ENCODE measurements around the gene DZIP1L.
"Not testable (repeated sequence)": the region's sequence is repeated elsewhere in the genome, so short reads cannot be mapped to it uniquely, and the experiment has no call there.

The DZIP1L gene

GRCh38 chr3:138114431-138114918, 933 bp downstream of the DZIP1L start:
- DNase-seq (ENCODE audit: extremely low read depth in 1 of 2, low read depth in 1 of 2): no peak

DNA sequence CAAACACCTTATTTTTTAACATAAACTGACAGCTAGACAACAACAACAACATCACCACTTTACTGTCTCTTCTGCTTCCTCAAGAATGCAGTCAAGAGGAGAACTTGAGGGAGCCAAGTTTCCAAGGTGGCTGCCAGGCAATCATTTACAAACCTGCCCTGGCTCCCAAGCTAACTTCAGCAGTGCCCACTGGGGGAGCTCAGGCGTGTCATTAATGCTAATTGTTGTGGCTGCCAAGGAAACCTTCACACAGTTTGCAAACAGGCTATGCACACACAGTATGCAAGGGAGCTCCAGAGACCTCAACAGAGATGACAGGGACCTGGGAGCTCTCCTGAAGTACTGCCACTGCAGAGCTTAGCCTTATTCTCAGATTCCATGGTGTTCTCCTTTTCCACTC, 2.1 kb downstream of the DZIP1L start:
- no peak for DNase-seq (ENCODE audit: extremely low read depth in 1 of 2, low read depth in 1 of 2)

- DNase-seq (ENCODE audit: extremely low read depth in 1 of 2, low read depth in 1 of 2): no peak
These were observed 3.0 kb downstream of the DZIP1L start for GRCh38 chr3:138112362-138112761.

DNA sequence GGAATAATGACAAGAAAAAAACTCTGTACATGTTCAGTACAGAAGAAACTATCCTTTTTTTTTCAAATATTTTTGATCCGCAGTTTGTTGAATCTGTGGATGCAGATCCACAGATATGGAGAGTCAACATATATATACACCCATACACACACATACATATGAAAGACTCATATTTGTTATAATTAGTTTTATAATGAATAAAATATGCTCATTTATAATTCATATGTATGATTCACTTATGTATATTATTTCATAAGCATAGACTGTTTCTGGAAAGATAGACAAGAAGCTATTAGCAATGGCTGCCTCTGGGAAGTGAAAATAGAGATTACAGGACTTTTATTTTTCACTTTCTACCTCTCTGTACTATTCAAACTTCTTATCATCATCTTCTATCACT, 9.8 kb downstream of the DZIP1L start:
- no peak for DNase-seq (ENCODE audit: extremely low read depth in 1 of 2, low read depth in 1 of 2)

DNA sequence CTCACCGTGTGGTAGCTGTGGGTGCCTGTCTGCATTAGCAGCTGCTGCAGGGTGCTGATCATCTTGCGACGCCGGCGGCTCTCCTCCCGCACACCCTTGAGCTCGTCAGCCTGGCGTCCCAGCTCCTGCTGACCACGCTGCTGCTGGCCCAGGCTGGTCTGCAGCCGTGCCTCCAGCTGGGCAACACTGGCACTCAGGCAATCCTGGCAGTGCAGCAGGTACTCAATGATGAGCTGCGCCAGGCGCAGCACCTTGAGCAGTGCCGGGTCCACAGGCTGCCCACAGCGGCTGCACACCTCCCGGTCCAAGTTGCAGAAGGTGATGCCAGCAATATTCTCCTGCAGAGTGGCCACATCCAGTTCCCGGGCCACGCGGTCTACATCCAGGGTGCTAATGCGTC, 11.9 kb downstream of the DZIP1L start:
- DNase-seq (ENCODE audit: extremely low read depth in 1 of 2, low read depth in 1 of 2): no peak

DNA sequence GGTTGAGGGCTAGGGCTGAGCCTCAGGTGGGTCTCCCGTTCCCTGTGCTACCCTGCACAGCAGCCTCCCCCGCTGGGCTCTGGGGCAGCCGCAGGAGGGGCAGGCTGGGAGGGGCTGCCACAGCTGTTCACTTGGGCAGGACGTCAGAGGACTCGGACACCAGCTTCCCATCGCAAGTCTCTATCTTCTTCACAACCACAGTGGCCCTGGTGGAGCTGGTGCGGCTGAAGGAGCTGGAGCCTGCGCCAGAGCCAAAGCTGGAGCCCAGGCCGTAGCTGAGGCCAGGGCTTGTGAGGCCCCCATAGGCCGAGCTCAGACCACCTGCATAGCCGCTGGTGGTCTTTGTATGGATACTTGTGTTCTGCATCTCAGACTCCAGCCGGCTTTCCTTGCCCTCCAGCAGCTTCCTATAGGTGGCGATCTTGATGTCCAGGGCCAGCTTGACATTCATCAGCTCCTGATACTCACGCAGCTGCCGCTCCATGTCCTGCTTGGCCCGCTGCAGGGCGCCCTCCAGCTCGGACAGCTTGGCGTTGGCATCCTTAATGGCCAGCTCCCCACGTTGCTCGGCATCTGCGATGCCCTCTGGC, 14.0 kb downstream of the DZIP1L start:
- DNase-seq (ENCODE audit: extremely low read depth in 1 of 2, low read depth in 1 of 2): not testable (repeated sequence)

DNA sequence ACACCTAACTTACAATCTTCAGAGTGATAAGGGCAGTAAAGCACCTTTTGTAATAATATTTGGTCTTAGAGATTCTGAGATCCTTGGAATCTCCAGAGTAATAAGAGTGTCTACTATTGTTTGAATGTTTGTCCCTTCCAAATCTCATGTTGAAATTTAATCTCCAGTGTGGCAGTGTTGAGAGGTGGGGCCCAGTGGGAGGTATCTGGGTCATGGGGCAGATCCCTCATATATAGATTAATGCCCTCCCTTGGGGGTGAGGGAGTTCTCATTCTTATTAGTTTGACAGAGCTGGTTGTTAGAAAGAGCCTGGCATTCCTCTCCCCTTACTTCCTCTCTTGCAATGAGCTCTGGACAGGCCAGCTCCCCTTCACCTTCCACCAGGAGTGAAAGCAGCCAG, 16.0 kb downstream of the DZIP1L start:
- DNase-seq (ENCODE audit: extremely low read depth in 1 of 2, low read depth in 1 of 2): no peak

- no peak for DNase-seq (ENCODE audit: extremely low read depth in 1 of 2, low read depth in 1 of 2)
These were observed 17.9 kb downstream of the DZIP1L start for GRCh38 chr3:138097192-138098172.

- no peak for DNase-seq (ENCODE audit: extremely low read depth in 1 of 2, low read depth in 1 of 2)
These were observed 21.7 kb downstream of the DZIP1L start for GRCh38 chr3:138093721-138094120.

- no peak for DNase-seq (ENCODE audit: extremely low read depth in 1 of 2, low read depth in 1 of 2)
These were observed 23.4 kb downstream of the DZIP1L start for GRCh38 chr3:138092023-138092422.

DNA sequence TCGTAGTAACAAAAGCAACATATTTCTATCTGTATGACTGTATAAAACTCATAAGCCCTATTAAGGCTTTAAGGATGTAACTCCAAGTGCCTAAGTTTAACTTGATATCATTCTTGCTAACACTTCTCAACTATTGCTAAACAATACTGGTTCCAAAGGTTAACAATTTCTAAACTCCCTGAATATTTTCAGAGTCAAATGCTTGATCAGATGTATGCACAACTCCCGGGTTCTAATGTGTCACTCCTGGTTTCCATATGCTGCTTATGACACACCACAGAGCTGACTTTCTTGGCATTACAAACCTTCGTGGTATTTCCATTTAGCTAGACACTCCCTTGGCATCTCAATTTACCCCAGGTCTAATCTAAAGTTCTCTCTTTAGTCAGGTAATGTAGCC, 26.3 kb downstream of the DZIP1L start:
- DNase-seq (ENCODE audit: extremely low read depth in 1 of 2, low read depth in 1 of 2): no peak

GRCh38 chr3:138085745-138086144, 29.7 kb downstream of the DZIP1L start:
- not testable (repeated sequence) for DNase-seq (ENCODE audit: extremely low read depth in 1 of 2, low read depth in 1 of 2)

DNA sequence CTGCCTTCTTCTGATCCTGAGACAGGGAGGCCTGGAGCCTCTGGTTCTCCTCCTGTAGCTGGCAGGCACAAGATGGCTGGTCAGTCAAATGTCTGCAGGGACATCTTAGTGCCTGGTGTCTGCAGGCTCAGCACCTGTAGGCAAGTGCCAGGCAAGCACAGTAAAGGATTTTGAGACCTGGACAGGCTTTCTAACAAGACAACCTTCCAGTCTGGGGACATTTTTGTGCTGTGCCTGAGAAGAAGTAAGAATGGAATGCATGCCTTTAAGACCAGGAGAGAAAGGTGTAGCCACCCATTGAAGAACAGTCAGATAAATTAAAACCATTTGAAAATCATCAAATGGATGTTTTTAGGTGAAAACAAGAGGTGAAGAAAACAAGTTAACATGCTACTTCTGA, 31.2 kb downstream of the DZIP1L start:
- no peak for DNase-seq (ENCODE audit: extremely low read depth in 1 of 2, low read depth in 1 of 2)

- DNase-seq (ENCODE audit: extremely low read depth in 1 of 2, low read depth in 1 of 2): no peak
These were observed 32.4 kb downstream of the DZIP1L start for GRCh38 chr3:138082992-138083386.

DNA sequence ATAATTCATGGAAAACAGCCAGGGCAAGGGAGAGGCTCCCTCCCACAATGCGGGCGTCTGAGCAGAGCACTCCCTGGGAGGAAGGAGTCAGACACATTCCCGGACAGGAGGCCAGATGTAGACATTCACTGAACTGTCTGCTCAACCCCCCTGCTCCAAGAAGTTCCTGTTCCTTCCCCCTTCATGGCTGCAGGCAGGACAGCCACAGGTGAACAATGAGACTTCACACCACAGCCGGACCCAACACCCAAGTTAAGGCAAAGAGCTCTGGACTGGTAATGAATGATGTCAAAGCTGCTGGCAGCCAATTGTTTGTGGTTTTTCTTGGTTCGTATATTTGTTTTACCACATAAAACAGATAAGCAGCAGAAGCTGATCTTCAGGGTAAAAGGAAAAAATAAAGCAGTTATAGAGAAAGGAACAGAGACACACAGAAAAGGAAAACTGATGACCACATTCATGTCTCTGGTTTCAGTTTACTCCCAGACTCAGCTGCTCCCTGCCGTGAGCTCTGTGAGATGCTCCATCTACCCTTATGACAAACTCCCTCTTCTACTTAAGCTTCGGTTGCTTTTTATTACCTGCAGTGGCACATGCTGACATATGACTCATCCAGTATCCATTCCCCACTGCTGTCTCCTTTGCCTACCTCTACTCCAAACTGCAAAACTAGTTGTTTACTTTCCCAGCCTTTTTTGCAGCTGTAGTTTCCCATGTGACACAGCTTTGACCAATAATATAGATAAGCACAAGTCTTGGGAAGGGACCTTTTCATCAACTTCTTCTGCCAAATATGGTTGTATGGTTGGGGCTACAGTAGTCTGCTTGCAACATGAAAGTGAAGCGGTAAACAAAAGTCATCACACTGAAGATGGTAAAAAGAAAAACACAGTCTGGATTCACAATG, 33.1 kb downstream of the DZIP1L start:
- DNase-seq (ENCODE audit: extremely low read depth in 1 of 2, low read depth in 1 of 2): no peak

DNA sequence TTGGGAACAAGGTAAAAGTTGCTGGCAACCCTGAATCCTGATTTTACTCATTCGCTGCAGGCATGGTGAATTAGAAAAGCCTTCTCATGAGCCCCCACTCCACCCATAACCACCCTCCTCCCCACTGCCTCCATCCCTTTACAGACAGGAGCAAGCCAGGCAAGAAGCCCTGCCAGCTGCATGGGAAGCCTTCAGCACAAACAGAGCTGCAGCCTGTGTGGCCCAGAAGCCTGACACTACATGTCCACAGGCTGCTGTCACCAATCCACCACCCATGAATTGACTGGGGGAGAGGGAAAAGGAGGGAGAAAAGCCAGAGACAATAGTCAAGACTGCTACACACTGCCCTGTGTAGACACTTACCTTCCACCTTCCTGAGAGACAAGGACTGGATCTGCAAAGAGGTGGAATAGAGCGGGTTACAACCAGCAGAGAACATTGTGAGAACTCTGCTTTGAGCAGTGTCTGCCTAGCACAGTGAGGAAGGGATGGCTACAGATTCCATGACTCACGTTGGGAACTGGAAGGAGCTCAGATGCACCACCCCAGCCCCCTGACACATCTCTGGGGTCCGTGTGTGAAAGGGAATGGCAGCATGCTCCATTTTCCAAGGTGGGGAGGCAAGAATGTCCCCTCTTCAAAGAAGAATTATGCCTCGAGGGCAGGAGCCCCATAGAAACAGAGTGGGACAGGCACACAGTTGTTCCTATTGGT, 33.9 kb downstream of the DZIP1L start:
- no peak for DNase-seq (ENCODE audit: extremely low read depth in 1 of 2, low read depth in 1 of 2)

DNA sequence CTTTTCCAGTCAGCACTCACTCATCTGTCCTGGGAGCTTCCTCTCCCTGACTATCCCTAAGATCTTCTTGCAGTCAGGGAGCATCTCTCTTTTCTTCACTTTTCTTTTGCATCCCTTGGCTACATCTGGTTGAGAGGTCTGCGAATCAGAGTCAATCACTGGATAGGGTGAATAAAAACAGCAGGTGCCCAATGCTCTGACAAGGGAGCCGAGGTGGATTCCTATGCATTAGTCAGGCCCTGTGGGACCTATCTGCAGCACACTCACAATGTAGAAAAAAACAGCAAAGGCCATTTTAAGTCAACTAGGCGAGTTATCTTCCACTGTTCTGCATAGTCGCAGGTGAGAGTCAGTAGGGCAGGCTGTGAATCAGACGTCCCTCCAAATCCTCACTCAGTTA, 35.5 kb downstream of the DZIP1L start:
- no peak for DNase-seq (ENCODE audit: extremely low read depth in 1 of 2, low read depth in 1 of 2)

DNA sequence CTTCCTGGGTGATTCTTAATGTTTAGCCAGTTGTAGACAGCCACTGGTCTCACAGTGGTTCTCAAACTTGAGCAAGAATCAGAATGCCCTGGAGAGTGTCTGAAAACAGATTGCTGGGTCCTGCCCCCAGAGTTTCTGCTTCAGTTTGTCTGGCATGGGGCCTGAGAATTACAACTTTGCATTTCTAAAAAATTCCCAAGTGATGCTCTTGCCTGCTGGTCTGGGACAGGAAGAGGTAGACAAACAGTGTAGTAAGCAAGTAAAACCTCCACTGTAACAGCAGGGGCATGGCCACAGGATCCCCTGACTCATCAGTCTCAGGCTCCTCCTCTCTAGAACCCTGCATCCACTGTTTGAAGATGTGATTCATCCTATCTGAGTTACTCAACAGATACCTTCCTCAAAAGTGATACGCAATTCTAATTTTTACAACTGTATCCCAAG, 36.5 kb downstream of the DZIP1L start:
- no peak for DNase-seq (ENCODE audit: extremely low read depth in 1 of 2, low read depth in 1 of 2)

DNA sequence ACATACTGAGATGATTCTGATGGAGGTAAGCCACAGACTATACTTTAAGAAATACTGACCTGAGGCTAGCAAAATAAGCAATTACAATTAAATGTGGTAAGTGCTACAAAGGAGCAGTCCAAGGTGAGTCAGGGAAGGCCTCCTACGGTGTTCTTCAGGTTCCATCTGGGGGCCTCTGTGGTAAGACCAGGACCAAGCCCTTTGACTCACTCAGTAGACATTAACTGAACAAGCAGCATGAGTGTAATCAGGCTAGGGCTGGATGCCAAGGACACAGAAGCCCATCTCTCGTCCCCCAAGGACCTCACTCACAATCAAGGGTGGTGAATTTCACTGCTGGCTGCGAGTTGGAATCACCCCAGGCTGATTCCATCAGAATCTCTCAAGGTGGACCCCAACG, 37.3 kb downstream of the DZIP1L start:
- no peak for DNase-seq (ENCODE audit: extremely low read depth in 1 of 2, low read depth in 1 of 2)

GRCh38 chr3:138072796-138073195, 42.6 kb downstream of the DZIP1L start:
- no peak for DNase-seq (ENCODE audit: extremely low read depth in 1 of 2, low read depth in 1 of 2)
